BJ (cell line): ENCODE results near the gene RBMS1. TPM values are rescaled to one million over a fixed set of nuclear protein-coding genes. Genes with fewer than 3 reads are reported as not detected.

Experiments used
- CTCF ChIA-PET: fragments of 350-600 bp; formaldehyde crosslinking; extraction: SDS; loops from one replicate; lab custom pipeline; 2021; ENCODE audit warnings: antibody characterized with exemption, inconsistent platforms; lab: Yijun Ruan, JAX
- POLR2A ChIA-PET: fragments of 300-600 bp; sonication (Branson Sonifier 250); formaldehyde crosslinking; extraction: SDS; loops from one replicate; lab custom pipeline; 2021; ENCODE audit warnings: antibody characterized with exemption; lab: Charles Lee
- DNase-seq: peaks from one replicate; pipeline ENCODE4 v3.0.0-alpha.2; 2011; ENCODE audit warnings: low read depth
- H3K27me3 ChIP-seq: 2 replicates; pipeline ENCODE4 v1.6.0; 2011; ENCODE audit warnings: low read length; ENCODE audit not compliant: control insufficient read depth, insufficient read depth
- H3K36me3 ChIP-seq: 2 replicates; pipeline ENCODE4 v1.5.1; 2011; ENCODE audit warnings: low read length; ENCODE audit not compliant: control insufficient read depth, insufficient read depth
- H3K4me3 ChIP-seq: 2 replicates; pipeline ENCODE4 v1.5.1; 2011; ENCODE audit warnings: low read depth, mild to moderate bottlenecking, control low read depth, low read length
- polyA plus RNA-seq: library from polyadenylated mRNA; depleted of rRNA; stranded (reverse); fragments of >200 nt; gene quantifications from 2 replicates; pipeline ENCODE4 v1.2.3, GENCODE V29; 2011
- TF ChIP-seq, protein P1 (sequence below): IDR thresholded peaks from 2 replicates; pipeline ENCODE4 v1.5.1; 2011; ENCODE audit warnings: low read depth, mild to moderate bottlenecking, control low read depth, inconsistent platforms, low read length, moderate library complexity; ENCODE audit not compliant: insufficient read depth

Gene RBMS1
- polyA plus RNA-seq, 1 experiment = 80.1 TPM

DNA sequence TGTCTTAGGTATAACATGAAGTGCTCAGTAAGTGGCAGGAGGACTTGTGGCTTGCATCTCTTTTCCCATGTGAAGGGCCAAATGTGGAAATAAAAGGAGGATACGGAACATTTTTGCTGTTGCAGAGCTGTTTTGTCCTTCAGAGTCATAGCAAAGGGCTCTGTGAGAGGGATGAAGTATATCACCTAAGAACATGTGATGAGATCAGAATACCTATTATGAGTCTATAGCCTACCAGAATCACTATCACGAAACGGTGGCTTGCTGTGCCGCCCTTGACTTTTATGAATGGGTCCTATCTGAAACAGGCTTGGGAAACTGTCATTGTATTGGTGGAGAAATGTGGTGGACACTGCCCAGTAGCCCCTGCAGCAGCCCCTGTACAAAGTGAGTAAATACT, 226.6 kb downstream of the RBMS1 start:
- DNase-seq = no peak
- TF ChIP-seq, protein P1, sequence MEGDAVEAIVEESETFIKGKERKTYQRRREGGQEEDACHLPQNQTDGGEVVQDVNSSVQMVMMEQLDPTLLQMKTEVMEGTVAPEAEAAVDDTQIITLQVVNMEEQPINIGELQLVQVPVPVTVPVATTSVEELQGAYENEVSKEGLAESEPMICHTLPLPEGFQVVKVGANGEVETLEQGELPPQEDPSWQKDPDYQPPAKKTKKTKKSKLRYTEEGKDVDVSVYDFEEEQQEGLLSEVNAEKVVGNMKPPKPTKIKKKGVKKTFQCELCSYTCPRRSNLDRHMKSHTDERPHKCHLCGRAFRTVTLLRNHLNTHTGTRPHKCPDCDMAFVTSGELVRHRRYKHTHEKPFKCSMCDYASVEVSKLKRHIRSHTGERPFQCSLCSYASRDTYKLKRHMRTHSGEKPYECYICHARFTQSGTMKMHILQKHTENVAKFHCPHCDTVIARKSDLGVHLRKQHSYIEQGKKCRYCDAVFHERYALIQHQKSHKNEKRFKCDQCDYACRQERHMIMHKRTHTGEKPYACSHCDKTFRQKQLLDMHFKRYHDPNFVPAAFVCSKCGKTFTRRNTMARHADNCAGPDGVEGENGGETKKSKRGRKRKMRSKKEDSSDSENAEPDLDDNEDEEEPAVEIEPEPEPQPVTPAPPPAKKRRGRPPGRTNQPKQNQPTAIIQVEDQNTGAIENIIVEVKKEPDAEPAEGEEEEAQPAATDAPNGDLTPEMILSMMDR = no peak
- Histone ChIP-seq H3K36me3 (peaks cover 4% of the 10 kb centered on the region), H3K27me3 (no peaks in the 10 kb centered on the region), H3K4me3 (no peak overlapping the region)
- CTCF ChIA-PET = interaction anchor here (0.9 kb wide), 1 partner anchor 15 kb away, joined by 3 read pairs; no protein-coding TSS in a partner anchor
- POLR2A ChIA-PET = no interaction called here

DNA sequence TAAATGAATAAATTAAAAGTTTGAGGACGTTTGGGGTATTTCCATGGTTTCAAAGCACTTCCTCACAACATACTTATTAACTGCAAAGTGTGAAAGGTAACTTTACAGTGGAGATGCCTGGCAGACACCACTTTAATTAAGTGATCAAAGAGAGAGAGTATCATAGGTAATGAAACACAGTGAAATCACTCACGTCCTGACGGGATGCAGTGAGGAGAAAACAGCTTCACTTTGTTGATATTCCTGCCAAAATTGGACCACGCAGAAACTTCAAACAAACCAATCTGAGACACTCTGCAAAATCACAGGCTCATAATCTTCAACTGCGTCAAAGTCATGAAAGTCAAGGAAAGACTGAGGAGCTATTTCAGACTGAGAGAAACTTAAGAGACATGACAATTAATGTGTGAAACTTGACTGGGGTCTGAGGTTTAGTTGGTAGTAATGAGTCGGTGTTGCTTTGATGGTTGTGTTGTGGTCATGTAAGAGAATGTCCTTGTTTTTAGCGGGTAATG, 227.5 kb downstream of the RBMS1 start:
- Histone ChIP-seq H3K4me3 (no peak overlapping the region), H3K36me3 (peaks cover 2% of the 10 kb centered on the region), H3K27me3 (no peaks in the 10 kb centered on the region)
- TF ChIP-seq, protein P1 = no peak
- ChIA-PET CTCF (interaction anchor here (1.2 kb wide), 1 partner anchor 11 kb away, joined by 4 read pairs; no protein-coding TSS in a partner anchor), POLR2A (interaction anchor here (0.6 kb wide), 2 partner anchors 59 to 708 kb away, joined by 4 to 12 read pairs; no protein-coding TSS in a partner anchor)
- no peak for DNase-seq

DNA sequence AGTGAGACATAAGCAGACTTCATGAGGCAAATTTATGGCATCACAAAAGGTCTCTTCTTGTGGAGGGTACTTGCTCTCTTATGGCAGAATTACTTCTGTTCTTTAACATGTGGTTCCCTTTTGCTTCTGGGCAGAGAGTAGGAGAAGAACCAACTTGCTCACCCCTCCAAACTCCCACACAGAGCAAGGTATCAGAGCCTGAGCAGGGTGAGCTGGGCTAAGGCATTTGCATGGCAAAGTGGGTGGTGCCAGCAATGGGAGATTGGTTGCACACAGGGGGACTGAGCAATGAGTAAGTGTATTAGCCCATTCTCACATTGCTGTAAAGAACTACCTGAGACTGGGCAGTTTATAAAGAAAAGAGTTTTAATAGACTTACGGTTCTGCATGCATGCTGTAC, 229.3 kb downstream of the RBMS1 start:
- TF ChIP-seq, protein P1 = no peak
- Histone ChIP-seq H3K4me3 (no peak overlapping the region), H3K27me3 (no peaks in the 10 kb centered on the region), H3K36me3 (no peaks in the 10 kb centered on the region; the same call in 1 of the 2 replicates)
- no peak for DNase-seq
- ChIA-PET POLR2A (no interaction called here), CTCF (interaction anchor here (1.1 to 1.5 kb wide), 3 partner anchors 8 to 45 kb away, joined by 3 to 4 read pairs (median 3); no protein-coding TSS in a partner anchor)

DNA sequence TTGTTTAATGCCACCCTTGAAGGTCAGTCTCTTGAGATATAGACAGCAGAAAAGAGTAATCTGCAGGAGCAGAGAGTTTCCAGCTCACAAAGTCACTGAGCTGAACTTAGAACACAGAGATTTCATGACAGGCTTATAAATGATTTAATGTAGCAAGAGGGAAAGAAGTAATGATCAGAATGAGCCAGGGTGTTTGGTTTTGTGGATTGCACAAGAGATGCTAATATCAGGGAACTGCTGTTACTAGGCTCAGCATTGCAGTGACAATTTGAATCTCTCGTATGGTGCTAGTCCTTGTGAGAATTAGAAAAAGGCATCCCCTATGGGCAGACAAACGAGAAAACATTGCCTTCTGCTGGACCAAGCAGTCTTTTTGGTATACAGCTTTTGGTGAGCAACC, 231.9 kb downstream of the RBMS1 start:
- Histone ChIP-seq H3K27me3 (no peaks in the 10 kb centered on the region), H3K36me3 (no peaks in the 10 kb centered on the region; the same call in 1 of the 2 replicates), H3K4me3 (no peak overlapping the region)
- TF ChIP-seq, protein P1 = no peak
- ChIA-PET CTCF (interaction anchor here (1.2 to 2.9 kb wide), 2 partner anchors 10 to 13 kb away, joined by 3 to 12 read pairs; no protein-coding TSS in a partner anchor), POLR2A (no interaction called here)
- DNase-seq = no peak

DNA sequence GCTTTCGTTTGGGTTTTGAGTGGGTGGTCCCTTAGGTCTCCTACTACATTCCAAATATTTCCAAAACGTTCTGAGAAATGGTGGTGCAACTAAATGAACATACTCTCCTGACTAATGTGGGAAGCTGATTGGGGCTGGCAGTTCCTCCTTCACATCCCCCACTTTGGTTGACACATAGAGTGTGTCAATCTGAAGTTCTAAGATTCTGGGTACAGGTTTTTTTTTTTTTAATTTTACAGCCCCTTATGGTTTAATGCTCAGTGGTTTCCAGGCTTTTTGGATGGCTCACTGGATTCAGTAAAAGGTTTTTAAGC, 235.2 kb downstream of the RBMS1 start:
- ChIA-PET POLR2A (no interaction called here), CTCF (interaction anchor here (1.3 kb wide), 1 partner anchor 148 kb away, joined by 5 read pairs; no protein-coding TSS in a partner anchor)
- Histone ChIP-seq H3K36me3 (no peaks in the 10 kb centered on the region; the same call in 1 of the 2 replicates), H3K4me3 (no peak overlapping the region), H3K27me3 (no peaks in the 10 kb centered on the region)
- DNase-seq = no peak
- TF ChIP-seq, protein P1 = no peak
